ELR (cell line): Measurements from ENCODE around the gene TCHP.
A peak's percentile ranks its signal among the peaks of the same experiment; 100 is the strongest.
"Not testable (repeated sequence)": the region's sequence is repeated elsewhere in the genome, so short reads cannot be mapped to it uniquely, and the experiment has no call there.

ENCODE experiments used
- DNase-seq: peaks from one replicate; pipeline ENCODE4 v3.0.0-alpha.2; 2015; ENCODE audit warnings: low read depth

TCHP gene

GRCh38 chr12:109899783-109900751 lies at the start of gene TCHP:
Gene TCHP, plus strand, starts transcription at chr12:109900274. Its CDS starts 2,753 bp downstream, at chr12:109903027.
- peak; percentile 90 for DNase-seq

DNA sequence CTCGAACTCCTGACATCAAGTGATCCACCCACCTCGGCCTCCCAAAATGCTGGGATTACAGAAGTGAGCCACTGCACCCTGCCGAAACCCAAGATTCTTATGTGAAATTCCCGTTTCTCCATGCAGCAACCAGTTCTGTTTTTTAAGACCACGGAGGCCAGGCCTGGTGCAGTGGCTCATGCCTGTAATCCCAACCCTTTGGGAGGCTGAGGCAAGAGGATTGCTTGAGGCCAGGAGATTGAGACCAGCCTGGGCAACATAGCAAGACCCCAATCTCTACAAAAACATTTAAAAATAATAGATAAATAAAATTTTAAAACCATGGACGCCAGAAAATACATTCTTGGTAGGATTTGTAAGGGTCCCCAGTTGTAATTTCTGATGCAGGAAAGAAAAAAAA lies 49.6 kb upstream of the TCHP start:
- not testable (repeated sequence) for DNase-seq

GRCh38 chr12:109855377-109855776 lies 44.7 kb upstream of the TCHP start:
- DNase-seq, result no peak

GRCh38 chr12:109857715-109858114 lies 42.4 kb upstream of the TCHP start:
- no peak for DNase-seq

DNA sequence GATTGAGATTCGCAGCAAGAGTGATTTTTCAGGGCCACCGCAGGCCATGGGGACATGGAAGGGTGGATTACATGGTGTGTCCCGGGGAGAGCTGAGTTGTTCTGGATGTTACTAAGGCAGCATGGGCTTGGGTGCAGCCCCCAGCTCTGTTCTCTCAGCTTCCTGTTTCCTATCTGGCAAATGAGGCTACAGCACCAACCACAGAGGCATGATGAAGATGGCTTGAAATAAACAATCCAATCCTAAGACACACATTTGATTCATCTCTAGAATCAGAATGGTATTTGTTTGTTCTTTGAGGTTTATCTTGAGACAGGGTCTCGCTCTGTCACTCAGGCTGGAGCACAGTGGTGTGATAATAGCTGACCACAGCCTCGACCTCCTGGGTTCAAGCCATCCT lies 41.3 kb upstream of the TCHP start:
- no peak for DNase-seq

GRCh38 chr12:109860977-109861376 lies 39.1 kb upstream of the TCHP start:
- no peak for DNase-seq

GRCh38 chr12:109861689-109862314 lies 38.3 kb upstream of the TCHP start:
- DNase-seq, result peak; percentile 45

GRCh38 chr12:109862491-109862890 lies 37.6 kb upstream of the TCHP start:
- DNase-seq, result not testable (repeated sequence)

DNA sequence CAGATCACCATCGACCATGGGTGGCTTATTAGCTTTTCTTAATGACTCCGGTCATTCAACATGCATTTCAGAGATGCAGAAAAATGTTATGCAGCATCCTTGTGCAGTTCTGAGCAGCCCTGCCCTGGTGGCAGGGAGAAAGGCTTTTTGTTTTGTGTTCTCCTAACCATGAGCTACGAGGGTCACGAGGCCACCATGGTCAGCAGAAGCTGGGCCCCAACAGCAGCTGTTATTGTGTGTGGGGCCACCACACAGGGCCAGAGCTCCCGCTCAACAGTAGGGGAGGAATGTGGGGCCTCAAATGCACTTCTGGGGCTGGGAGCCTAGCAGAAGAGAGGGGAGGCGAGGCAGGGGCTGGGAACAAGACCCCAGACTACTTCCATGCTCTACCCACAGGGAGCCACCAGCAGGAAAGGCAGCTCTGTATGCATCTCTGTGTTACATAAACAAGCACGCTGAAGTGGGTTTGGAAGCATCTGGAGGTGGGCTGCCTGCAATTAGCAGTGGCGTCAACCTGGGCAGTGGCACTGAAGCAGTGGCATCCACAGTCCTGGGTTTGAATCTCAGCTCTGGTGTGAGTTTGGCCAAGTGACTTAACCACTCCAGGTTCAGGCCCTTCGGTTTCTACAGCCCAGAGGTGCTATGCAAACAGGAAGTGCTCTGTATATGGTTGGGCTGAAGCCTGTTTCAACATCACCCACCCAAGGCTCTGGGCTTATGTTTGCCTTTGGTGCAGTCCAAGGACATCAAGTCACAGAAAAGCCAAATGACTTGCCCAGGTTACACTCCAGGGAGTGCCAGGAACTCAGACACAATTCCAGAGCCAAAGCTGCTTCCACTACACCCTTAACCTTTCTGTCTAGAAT lies 36.0 kb upstream of the TCHP start:
- peak; percentile 20 for DNase-seq

DNA sequence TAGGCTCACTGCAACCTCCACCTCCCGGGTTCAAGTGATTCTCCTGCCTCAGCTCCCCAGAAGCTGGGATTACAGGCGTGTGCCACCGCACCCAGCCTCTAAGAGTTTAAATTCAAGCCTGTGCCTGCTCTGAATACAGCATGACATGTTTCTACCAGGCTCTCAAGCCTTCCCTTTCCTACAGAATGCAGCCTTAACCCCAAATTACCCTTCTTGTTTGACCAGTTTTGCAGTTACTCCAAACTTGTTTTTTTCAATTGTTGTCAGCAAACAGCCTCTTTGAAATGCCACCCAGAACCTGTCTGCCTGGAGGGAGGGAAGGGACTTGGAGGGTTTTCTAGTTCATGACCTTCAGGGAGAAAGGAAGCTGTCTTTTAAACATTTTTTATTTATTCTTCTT lies 35.2 kb upstream of the TCHP start:
- no peak for DNase-seq

GRCh38 chr12:109868182-109869051 lies 31.7 kb upstream of the TCHP start:
- DNase-seq, result no peak

GRCh38 chr12:109870648-109871047 lies 29.4 kb upstream of the TCHP start:
- peak; percentile 52 for DNase-seq

GRCh38 chr12:109871668-109872314 lies 28.3 kb upstream of the TCHP start:
- no peak for DNase-seq

DNA sequence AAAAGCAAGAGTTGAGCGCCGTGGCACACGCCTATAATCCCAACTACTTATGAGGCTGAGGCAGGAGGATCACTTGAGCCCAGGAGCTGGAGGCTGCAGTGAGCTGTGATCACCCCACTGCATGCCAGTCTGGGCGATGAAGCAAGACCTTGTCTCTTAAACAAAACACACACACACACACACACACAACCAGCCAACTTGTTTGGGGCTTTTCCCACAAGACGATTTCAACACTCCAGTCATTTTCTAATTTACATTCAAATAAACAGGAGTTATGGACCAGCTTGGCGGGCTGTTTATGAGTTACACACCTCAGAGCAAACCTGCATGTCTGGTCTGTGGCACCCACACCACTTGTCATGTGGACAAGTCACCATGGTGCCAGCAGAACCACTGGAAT lies 26.4 kb upstream of the TCHP start:
- no peak for DNase-seq

- DNase-seq, result no peak
Measured at GRCh38 chr12:109875572-109876131, 24.4 kb upstream of the TCHP start.

DNA sequence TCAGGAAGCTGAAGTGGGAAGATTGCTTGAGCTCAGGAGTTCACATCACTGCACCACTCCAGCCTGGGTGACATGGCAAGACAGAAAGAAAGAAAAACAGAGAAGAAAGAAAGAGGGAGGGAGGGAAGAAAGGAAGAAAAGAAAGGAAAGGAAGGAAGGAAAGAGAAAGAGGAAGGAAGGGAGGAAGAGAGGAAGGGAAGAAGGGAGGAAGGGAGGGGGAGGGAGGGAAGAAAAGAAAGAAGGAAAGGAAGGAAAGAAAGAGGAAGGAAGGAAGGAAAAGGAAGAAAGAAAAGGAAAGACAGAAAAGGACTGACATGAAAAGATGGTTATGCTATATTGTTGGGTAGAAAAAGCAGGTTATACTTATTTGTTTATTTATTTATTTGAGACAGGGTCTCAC lies 23.7 kb upstream of the TCHP start:
- no peak for DNase-seq

DNA sequence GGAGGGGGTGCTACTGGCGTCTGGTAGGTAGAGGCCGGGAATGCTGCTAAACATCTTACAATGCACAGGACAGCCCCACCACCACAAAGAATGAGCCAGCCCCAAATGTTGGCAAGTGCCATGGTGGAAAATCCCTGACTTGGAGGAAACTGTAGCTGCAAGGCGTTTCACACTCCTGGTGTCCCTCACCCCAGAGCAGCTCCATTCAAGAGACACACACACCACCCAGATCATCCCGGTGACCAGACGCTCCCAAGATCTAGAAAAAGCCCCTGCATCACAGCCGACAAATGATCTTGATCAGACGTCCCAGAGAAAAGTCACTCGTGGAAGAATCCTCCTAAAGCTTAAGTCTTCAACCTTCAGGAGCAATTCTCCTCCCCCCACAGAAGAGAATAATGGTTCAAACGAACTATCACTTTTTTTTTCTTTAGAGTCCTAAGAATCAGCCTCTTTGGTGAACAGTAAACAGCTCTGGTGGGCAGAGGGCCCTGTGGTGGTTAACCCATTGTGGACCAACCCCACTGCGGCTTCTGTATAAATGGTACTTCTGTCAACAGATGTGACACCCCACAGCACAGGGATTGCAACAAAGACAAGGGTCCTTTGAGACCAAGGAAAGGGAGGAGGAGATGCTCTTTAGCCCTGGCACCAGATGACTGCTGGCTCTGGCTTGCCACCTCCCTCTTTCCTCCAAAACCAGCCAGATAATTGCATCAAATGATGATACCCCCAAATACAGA lies 22.4 kb upstream of the TCHP start:
- DNase-seq, result no peak

GRCh38 chr12:109878247-109878625 lies 21.8 kb upstream of the TCHP start:
- DNase-seq, result no peak

DNA sequence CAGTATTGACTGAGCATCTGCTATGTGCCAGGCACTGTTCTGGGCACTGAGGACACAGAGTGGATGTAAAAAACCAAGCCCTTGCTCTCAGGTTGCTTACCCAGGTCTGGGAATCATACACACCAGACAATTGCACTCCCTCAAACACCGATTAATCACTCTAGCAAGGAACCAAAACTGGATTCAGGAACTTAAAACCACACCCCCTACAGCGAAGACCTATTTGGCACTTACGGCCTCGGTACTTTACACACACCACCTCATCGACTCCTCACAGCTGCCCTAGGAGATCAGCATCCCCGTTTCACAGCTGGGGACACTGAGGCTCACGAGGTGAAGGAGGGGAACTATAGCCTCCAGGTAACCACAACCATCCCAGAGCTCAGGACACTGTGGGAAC lies 21.3 kb upstream of the TCHP start:
- DNase-seq, result no peak
